ENCODE data around the gene MPRIP.

GRCh38 chr17:17226451-17227265 lies 184.4 kb downstream of the MPRIP start:
- TF ChIP-seq ZFP37 (CRISPR knock-in tag; IDR thresholded peaks at IDR 0.05; ENCODE audit: borderline replicate concordance): no peak
- no peak for TF ChIP-seq EZH2 (conservative IDR thresholded peaks at IDR 0.05; ENCODE audit: low read depth, low read length)
- TF ChIP-seq, protein P1, sequence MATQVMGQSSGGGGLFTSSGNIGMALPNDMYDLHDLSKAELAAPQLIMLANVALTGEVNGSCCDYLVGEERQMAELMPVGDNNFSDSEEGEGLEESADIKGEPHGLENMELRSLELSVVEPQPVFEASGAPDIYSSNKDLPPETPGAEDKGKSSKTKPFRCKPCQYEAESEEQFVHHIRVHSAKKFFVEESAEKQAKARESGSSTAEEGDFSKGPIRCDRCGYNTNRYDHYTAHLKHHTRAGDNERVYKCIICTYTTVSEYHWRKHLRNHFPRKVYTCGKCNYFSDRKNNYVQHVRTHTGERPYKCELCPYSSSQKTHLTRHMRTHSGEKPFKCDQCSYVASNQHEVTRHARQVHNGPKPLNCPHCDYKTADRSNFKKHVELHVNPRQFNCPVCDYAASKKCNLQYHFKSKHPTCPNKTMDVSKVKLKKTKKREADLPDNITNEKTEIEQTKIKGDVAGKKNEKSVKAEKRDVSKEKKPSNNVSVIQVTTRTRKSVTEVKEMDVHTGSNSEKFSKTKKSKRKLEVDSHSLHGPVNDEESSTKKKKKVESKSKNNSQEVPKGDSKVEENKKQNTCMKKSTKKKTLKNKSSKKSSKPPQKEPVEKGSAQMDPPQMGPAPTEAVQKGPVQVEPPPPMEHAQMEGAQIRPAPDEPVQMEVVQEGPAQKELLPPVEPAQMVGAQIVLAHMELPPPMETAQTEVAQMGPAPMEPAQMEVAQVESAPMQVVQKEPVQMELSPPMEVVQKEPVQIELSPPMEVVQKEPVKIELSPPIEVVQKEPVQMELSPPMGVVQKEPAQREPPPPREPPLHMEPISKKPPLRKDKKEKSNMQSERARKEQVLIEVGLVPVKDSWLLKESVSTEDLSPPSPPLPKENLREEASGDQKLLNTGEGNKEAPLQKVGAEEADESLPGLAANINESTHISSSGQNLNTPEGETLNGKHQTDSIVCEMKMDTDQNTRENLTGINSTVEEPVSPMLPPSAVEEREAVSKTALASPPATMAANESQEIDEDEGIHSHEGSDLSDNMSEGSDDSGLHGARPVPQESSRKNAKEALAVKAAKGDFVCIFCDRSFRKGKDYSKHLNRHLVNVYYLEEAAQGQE (IDR thresholded peaks at IDR 0.05; ENCODE audit: borderline replicate concordance in 1 of 2, low read depth in 1 of 2, low read length in 2 of 2): no peak
- TF ChIP-seq MTA3 (CRISPR knock-in tag; IDR thresholded peaks at IDR 0.05): no peak
- no peak for TF ChIP-seq JUN (CRISPR knock-in tag; IDR thresholded peaks at IDR 0.05)
- TF ChIP-seq, protein P2, sequence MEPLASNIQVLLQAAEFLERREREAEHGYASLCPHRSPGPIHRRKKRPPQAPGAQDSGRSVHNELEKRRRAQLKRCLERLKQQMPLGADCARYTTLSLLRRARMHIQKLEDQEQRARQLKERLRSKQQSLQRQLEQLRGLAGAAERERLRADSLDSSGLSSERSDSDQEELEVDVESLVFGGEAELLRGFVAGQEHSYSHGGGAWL (CRISPR knock-in tag; IDR thresholded peaks at IDR 0.05): no peak
- TF ChIP-seq POLR2A (IDR thresholded peaks at IDR 0.05; ENCODE audit: insufficient read depth in 1 of 2, low read depth in 2 of 2, low read length in 2 of 2): no peak
- TF ChIP-seq FOXK2 (IDR thresholded peaks at IDR 0.05): no peak
